Body of pancreas (tissue), 4 donors: Measurements from ENCODE around the gene GCNT4.
"Not testable (repeated sequence)": the region's sequence is repeated elsewhere in the genome, so short reads cannot be mapped to it uniquely, and the experiment has no call there.

ENCODE experiments used
- POLR2A ChIP-seq, 3 donors: fragments of 450-650 bp; IDR thresholded peaks; one replicate each; pipeline ENCODE4 v1.6.1; 2016; ENCODE audit warnings: antibody characterized with exemption in 3 of 3, mild to moderate bottlenecking in 2 of 3
- TF ChIP-seq, protein P1 (sequence below), 7 experiments: fragments of 450-650 bp in 4 of 7; fragments of 200-600 bp in 3 of 7; sonication (generic) in 3 of 7; IDR thresholded peaks; one replicate each; pipeline ENCODE4 v1.5.1; 2016 to 2019; ENCODE audit warnings: antibody characterized with exemption in 7 of 7

DNA sequence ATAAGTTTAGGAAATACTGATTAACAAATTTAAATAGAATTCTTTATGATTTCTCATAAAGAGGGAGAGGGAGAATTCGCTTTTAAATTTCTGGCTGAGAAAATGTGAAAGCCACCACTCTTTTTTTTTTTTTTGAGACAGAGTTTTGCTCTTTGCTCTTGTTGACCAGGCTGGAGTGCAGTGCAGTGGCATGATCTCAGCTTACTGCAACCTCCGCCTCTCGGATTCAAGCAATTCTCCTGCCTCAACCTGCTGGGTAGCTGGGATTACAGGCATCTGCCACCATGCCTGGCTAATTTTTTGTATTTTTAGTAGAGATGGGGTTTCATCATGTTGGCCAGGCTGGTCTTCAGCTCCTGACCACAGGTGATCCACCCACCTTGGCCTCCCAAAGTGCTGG is 27.0 kb upstream of the GCNT4 start:
- TF ChIP-seq, protein P1, sequence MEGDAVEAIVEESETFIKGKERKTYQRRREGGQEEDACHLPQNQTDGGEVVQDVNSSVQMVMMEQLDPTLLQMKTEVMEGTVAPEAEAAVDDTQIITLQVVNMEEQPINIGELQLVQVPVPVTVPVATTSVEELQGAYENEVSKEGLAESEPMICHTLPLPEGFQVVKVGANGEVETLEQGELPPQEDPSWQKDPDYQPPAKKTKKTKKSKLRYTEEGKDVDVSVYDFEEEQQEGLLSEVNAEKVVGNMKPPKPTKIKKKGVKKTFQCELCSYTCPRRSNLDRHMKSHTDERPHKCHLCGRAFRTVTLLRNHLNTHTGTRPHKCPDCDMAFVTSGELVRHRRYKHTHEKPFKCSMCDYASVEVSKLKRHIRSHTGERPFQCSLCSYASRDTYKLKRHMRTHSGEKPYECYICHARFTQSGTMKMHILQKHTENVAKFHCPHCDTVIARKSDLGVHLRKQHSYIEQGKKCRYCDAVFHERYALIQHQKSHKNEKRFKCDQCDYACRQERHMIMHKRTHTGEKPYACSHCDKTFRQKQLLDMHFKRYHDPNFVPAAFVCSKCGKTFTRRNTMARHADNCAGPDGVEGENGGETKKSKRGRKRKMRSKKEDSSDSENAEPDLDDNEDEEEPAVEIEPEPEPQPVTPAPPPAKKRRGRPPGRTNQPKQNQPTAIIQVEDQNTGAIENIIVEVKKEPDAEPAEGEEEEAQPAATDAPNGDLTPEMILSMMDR (IDR thresholded peaks at IDR 0.05), result not testable (repeated sequence)
- not testable (repeated sequence) for TF ChIP-seq POLR2A (IDR thresholded peaks at IDR 0.05)
